Neuronal stem cell (in vitro differentiated cells): ENCODE data around the gene KBTBD12.

Experiments used
- DNase-seq: peaks from one replicate; pipeline ENCODE4 v3.0.0-alpha.2; 2013; ENCODE audit warnings: low spot score
- H2AFZ ChIP-seq: one replicate; pipeline ENCODE4 v1.6.1; 2013; ENCODE audit warnings: mild to moderate bottlenecking, low read length, inconsistent platforms
- H2AK5ac ChIP-seq: 2 replicates; pipeline ENCODE4 v1.6.1; 2013; ENCODE audit warnings: low read depth, mild to moderate bottlenecking, inconsistent platforms, low read length, moderate library complexity, mixed read lengths
- H2BK120ac ChIP-seq: 2 replicates; pipeline ENCODE4 v1.6.1; 2013; ENCODE audit warnings: low read depth, mild to moderate bottlenecking, inconsistent platforms, low read length, moderate library complexity, mixed read lengths
- H2BK12ac ChIP-seq: one replicate; pipeline ENCODE4 v1.6.1; 2013; ENCODE audit warnings: low read length, inconsistent platforms
- H2BK15ac ChIP-seq: 2 replicates; pipeline ENCODE4 v1.6.1; 2013; ENCODE audit warnings: mild to moderate bottlenecking, low read length, inconsistent platforms, mixed read lengths
- H2BK5ac ChIP-seq: one replicate; pipeline ENCODE4 v1.6.1; 2013; ENCODE audit warnings: inconsistent platforms, mild to moderate bottlenecking, low read length, moderate library complexity
- H3K14ac ChIP-seq: one replicate; pipeline ENCODE4 v1.6.1; 2013; ENCODE audit warnings: low read length, inconsistent platforms
- H3K18ac ChIP-seq: 2 replicates; pipeline ENCODE4 v1.6.1; 2013; ENCODE audit warnings: low read length, inconsistent platforms
- H3K23ac ChIP-seq: 2 replicates; pipeline ENCODE4 v1.6.1; 2013; ENCODE audit warnings: low read depth, mild to moderate bottlenecking, mixed read lengths, low read length, inconsistent platforms; ENCODE audit not compliant: poor library complexity
- H3K27ac ChIP-seq: replicated peaks from 3 replicates; pipeline ENCODE4 v1.5.1; 2013; ENCODE audit warnings: low read length, inconsistent platforms
- H3K27me3 ChIP-seq, 3 experiments: 2 replicates each; pipeline ENCODE4 v1.6.1; 2013; ENCODE audit warnings: low read length in 3 of 3, mild to moderate bottlenecking in 2 of 3, inconsistent platforms in 1 of 3, low read depth in 1 of 3, mixed read lengths in 1 of 3, moderate library complexity in 1 of 3; ENCODE audit not compliant: control insufficient read depth in 3 of 3, insufficient read depth in 3 of 3
- H3K36me3 ChIP-seq, 2 donors: replicated peaks in 1 of 2; 2 replicates each; pipeline ENCODE4 v1.6.1; 2013; ENCODE audit warnings: low read length in 2 of 2; ENCODE audit not compliant: control insufficient read depth in 2 of 2, insufficient read depth in 2 of 2
- H3K4ac ChIP-seq: 2 replicates; pipeline ENCODE4 v1.6.1; 2013; ENCODE audit warnings: inconsistent platforms, mild to moderate bottlenecking, low read length, moderate library complexity
- H3K4me1 ChIP-seq, 2 donors: 1 replicate in 1 of 2; 2 replicates in 1 of 2; pipeline ENCODE4 v1.6.1; 2013; ENCODE audit warnings: low read length in 2 of 2, low read depth in 1 of 2; ENCODE audit not compliant: control insufficient read depth in 2 of 2, insufficient read depth in 1 of 2
- H3K4me2 ChIP-seq: one replicate; pipeline ENCODE4 v1.6.1; 2013; ENCODE audit warnings: mild to moderate bottlenecking, low read length, inconsistent platforms; ENCODE audit not compliant: insufficient read depth, poor library complexity, severe bottlenecking
- H3K4me3 ChIP-seq, 2 donors: 2 replicates each; pipeline ENCODE4 v1.5.1; 2013; ENCODE audit warnings: low read length in 2 of 2, mild to moderate bottlenecking in 2 of 2, inconsistent platforms in 1 of 2, moderate library complexity in 1 of 2
- H3K79me1 ChIP-seq: one replicate; pipeline ENCODE4 v1.6.1; 2013; ENCODE audit warnings: low read depth, mild to moderate bottlenecking, inconsistent platforms, low read length, moderate library complexity
- H3K9ac ChIP-seq: one replicate; pipeline ENCODE4 v1.6.1; 2013; ENCODE audit warnings: mild to moderate bottlenecking, low read depth, low read length, inconsistent platforms; ENCODE audit not compliant: poor library complexity
- H3K9me3 ChIP-seq, 2 donors: replicated peaks in 1 of 2; 2 replicates each; pipeline versions ENCODE3 to v1.6.1; 2013; ENCODE audit warnings: low read length in 2 of 2, mild to moderate bottlenecking in 2 of 2, inconsistent platforms in 1 of 2, low read depth in 1 of 2, mixed read lengths in 1 of 2, moderate library complexity in 1 of 2; ENCODE audit not compliant: control insufficient read depth in 2 of 2, insufficient read depth in 1 of 2
- H4K8ac ChIP-seq: one replicate; pipeline ENCODE4 v1.6.1; 2013; ENCODE audit warnings: low read depth, mild to moderate bottlenecking, inconsistent platforms, low read length, moderate library complexity
- H4K91ac ChIP-seq: one replicate; pipeline ENCODE4 v1.6.1; 2013; ENCODE audit warnings: low read length, low read depth, mild to moderate bottlenecking, inconsistent platforms; ENCODE audit not compliant: poor library complexity
- WGBS, 2 donors: extraction: QIAGEN DNeasy Blood & Tissue Kit; methylation state at CpG; one replicate each; pipeline ENCODE4 v1.1.7; 2013; ENCODE audit warnings: missing lambda C conversion rate in 2 of 2, mixed read lengths in 1 of 2; ENCODE audit not compliant: insufficient read length in 2 of 2, insufficient replicate concordance in 1 of 2; ENCODE audit errors: extremely low coverage in 2 of 2; 5-methylcytosine and 5-hydroxymethylcytosine counted together

KBTBD12 gene

DNA sequence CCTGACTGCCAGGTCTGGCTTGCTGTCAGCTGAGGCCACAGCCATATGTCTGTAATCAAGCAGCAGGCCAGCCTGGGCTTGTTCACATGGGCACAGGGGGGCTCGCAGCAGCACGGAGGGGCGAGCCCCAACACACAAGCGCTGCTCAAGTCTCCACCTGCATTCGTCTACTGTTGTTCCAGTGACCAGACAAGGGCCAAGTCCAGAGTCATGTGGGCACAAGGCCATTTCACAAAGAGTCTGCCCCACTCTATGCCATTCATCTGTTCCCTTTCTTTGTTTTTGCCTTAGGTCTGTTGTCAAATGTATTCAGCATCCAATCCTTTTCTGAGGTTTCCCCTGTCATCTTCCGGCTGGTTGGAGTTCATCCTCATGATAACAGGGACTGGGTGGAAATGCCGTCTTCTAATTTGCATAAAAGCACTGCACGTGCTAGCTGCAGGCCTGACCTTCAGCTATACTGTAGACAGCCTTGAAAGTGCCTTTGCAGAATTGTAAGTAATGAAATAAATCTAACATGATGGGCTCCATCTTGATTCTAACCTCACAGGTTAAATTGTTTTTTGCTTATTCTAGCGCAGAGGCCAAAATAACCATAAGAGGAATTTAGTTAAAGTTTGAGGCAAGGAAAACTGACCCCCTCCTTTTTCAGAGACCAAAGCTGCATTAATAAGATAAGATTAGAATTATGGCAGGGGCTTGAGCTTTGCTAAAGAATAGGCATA is 28.6 kb upstream of the KBTBD12 start:
- Histone ChIP-seq H3K36me3 (no peaks in the 10 kb centered on the region), H4K91ac (no peak overlapping the region), H3K9me3 (peaks cover 0 to 2% of the 10 kb centered on the region in 2 donors), H4K8ac (no peak overlapping the region), H3K14ac (no peak overlapping the region), H2AK5ac (no peak overlapping the region), H3K4me1 (peaks cover 0 to 2% of the 10 kb centered on the region in 2 donors), H3K4ac (no peak overlapping the region), H2BK5ac (no peak overlapping the region), H3K4me3 (no peak overlapping the region), H3K27ac (no peak overlapping the region), H3K79me1 (no peaks in the 10 kb centered on the region), H2BK15ac (no peak overlapping the region), H2AFZ (no peak overlapping the region), H3K18ac (no peak overlapping the region), H3K23ac (no peak overlapping the region), H3K9ac (no peak overlapping the region), H3K27me3 (no peaks in the 10 kb centered on the region), H2BK120ac (no peak overlapping the region), H2BK12ac (no peak overlapping the region), H3K4me2 (no peak overlapping the region)
- WGBS, 2 donors = no CpG with 5 or more reads among the region's 9 CpGs
- DNase-seq = no peak

DNA sequence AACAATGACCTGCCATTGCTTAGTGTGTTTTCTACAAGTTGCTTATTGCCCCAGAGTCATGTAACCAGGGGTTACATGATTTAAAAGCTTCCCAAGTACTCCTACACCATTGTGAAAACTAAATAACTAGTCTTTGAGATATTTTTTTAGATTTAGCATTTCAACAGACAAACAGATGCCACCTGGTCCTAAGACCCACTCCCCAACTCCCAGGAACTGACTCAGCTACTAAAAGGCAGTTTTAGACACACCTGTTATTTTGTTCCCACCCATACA is 28.1 kb upstream of the KBTBD12 start:
- Histone ChIP-seq H3K18ac (no peak overlapping the region), H3K79me1 (no peaks in the 10 kb centered on the region), H3K9me3 (peaks cover 0 to 2% of the 10 kb centered on the region in 2 donors), H2BK5ac (no peak overlapping the region), H3K9ac (no peak overlapping the region), H4K91ac (no peak overlapping the region), H3K14ac (no peak overlapping the region), H2AFZ (no peak overlapping the region), H3K36me3 (no peaks in the 10 kb centered on the region), H2AK5ac (no peak overlapping the region), H3K23ac (no peak overlapping the region), H2BK12ac (no peak overlapping the region), H2BK15ac (no peak overlapping the region), H3K27ac (no peak overlapping the region), H3K4me1 (peaks cover 0 to 2% of the 10 kb centered on the region in 2 donors), H3K27me3 (no peaks in the 10 kb centered on the region), H4K8ac (no peak overlapping the region), H3K4ac (no peak overlapping the region), H3K4me3 (no peak overlapping the region), H2BK120ac (no peak overlapping the region), H3K4me2 (no peak overlapping the region)
- DNase-seq = no peak

DNA sequence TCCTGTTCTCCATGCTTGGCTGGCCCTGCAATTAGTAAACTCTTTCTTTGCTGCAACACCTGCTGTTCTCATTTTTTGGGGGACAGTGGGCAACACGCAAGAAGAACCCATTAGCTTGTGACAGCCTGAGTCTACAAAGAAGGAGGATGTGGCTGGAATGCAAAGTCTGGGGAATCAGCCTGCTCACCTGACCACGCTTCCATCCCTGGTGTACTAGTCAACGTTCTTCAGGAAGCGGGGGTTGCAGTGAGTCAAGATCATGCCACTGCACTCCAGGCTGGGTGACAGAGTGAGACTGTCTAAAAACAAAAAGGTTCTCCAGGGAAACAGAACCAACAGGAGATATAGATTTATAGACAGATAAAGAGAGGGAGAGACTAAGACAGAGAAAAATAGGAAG is 27.7 kb upstream of the KBTBD12 start:
- Histone ChIP-seq H2BK15ac (no peak overlapping the region), H3K79me1 (no peaks in the 10 kb centered on the region), H2BK5ac (no peak overlapping the region), H2AK5ac (no peak overlapping the region), H3K9me3 (peaks cover 0 to 2% of the 10 kb centered on the region in 2 donors), H4K91ac (no peak overlapping the region), H3K4me1 (peaks cover 0 to 2% of the 10 kb centered on the region in 2 donors), H3K4ac (no peak overlapping the region), H3K23ac (no peak overlapping the region), H3K9ac (peak overlapping the region; percentile 30), H3K36me3 (no peaks in the 10 kb centered on the region), H3K14ac (no peak overlapping the region), H3K27ac (no peak overlapping the region), H3K4me3 (no peak overlapping the region), H3K18ac (no peak overlapping the region), H2BK120ac (no peak overlapping the region), H3K4me2 (no peak overlapping the region), H4K8ac (no peak overlapping the region), H3K27me3 (no peaks in the 10 kb centered on the region), H2AFZ (no peak overlapping the region), H2BK12ac (no peak overlapping the region)
- no peak for DNase-seq
- no CpG with 5 or more reads among the region's 4 CpGs for WGBS, 2 donors

DNA sequence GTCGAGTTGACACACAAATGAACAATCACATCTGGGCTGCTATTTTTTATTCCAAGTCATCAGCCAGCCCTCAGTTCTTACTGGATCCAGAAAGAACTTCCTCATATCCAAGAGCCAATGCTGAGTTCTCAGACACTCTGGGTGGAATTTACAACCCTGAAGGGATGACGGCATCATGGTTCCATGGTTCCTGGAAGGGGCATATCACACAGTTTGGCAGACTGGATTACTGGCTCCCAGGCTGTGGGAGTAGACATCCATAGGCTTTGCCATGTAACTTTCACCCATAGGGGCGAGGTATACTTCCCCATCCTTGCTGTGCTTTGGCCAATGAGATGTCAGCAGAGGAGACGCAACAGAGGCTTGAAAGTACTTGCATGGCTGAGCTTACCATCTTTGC is 26.9 kb upstream of the KBTBD12 start:
- Histone ChIP-seq H2BK12ac (no peak overlapping the region), H2AFZ (no peak overlapping the region), H3K18ac (no peak overlapping the region), H2AK5ac (no peak overlapping the region), H3K36me3 (no peaks in the 10 kb centered on the region), H3K79me1 (no peaks in the 10 kb centered on the region), H3K4me1 (peaks cover 0 to 2% of the 10 kb centered on the region in 2 donors), H3K9me3 (peaks cover 0 to 2% of the 10 kb centered on the region in 2 donors), H2BK120ac (no peak overlapping the region), H3K23ac (no peak overlapping the region), H4K91ac (no peak overlapping the region), H4K8ac (no peak overlapping the region), H2BK5ac (no peak overlapping the region), H3K14ac (no peak overlapping the region), H3K27ac (no peak overlapping the region), H3K4ac (no peak overlapping the region), H3K27me3 (no peaks in the 10 kb centered on the region), H3K4me3 (no peak overlapping the region), H3K4me2 (no peak overlapping the region), H3K9ac (no peak overlapping the region), H2BK15ac (no peak overlapping the region)
- DNase-seq = no peak
- no CpG with 5 or more reads among the region's 4 CpGs for WGBS, 2 donors
